ENCODE measurements around the gene SLC10A7. TPM values are rescaled to one million over a fixed set of nuclear protein-coding genes. Genes with fewer than 3 reads are reported as not detected.

The SLC10A7 gene
- total RNA-seq, 2 donors from 2014 or later: 6.0 to 7.5 TPM

GRCh38 chr4:146435962-146436361 lies 85.8 kb downstream of the SLC10A7 start:
- Histone ChIP-seq H3K9me3 (ENCODE audit: control insufficient read depth, low read length) (no peaks in the 10 kb centered on the region), H3K9ac (ENCODE audit: extremely low read depth, low read length, poor library complexity, severe bottlenecking) (no peak overlapping the region), H3K27ac (ENCODE audit: low read depth, low read length) (no peak overlapping the region), H3K36me3 (ENCODE audit: control insufficient read depth, insufficient read depth, low read length) (no peaks in the 10 kb centered on the region), H3K4me3 (ENCODE audit: low read length) (no peak overlapping the region), H3K27me3 (ENCODE audit: control insufficient read depth, insufficient read depth, low read length, poor library complexity, severe bottlenecking) (no peaks in the 10 kb centered on the region), H3K4me1 (ENCODE audit: control insufficient read depth, insufficient read depth, low read length) (no peaks in the 10 kb centered on the region)
- DNase-seq: no peak
- Mint-ChIP-seq H3K4me1 (peaks cover 12% of the 10 kb centered on the region), H3K9me3 (no peaks in the 10 kb centered on the region), H3K36me3 (ENCODE audit: low read depth) (no peaks in the 10 kb centered on the region), H3K27ac (no peak overlapping the region), H3K27me3 (ENCODE audit: insufficient read depth) (no peaks in the 10 kb centered on the region), H3K4me3 (no peak overlapping the region)
- no peak for TF ChIP-seq CTCF (conservative IDR thresholded peaks at IDR 0.05)

- no peak for TF ChIP-seq CTCF (conservative IDR thresholded peaks at IDR 0.05)
- Mint-ChIP-seq H3K27ac (no peak overlapping the region), H3K9me3 (no peaks in the 10 kb centered on the region), H3K36me3 (ENCODE audit: low read depth) (no peaks in the 10 kb centered on the region), H3K4me1 (peaks cover 6% of the 10 kb centered on the region), H3K4me3 (no peak overlapping the region), H3K27me3 (ENCODE audit: insufficient read depth) (peaks cover 2% of the 10 kb centered on the region)
- whole genome bisulfite sequencing, 2 experiments (ENCODE audit: insufficient coverage in 1 of 2, insufficient read length in 1 of 2): 100% methylated on average over 2 of the region's 2 CpGs; no CpG with 5 or more reads in 1 of the 2 experiments
- Histone ChIP-seq H3K9me3 (ENCODE audit: control insufficient read depth, low read length) (no peaks in the 10 kb centered on the region), H3K27me3 (ENCODE audit: control insufficient read depth, insufficient read depth, low read length, poor library complexity, severe bottlenecking) (no peaks in the 10 kb centered on the region), H3K9ac (ENCODE audit: extremely low read depth, low read length, poor library complexity, severe bottlenecking) (no peak overlapping the region), H3K27ac (ENCODE audit: low read depth, low read length) (no peak overlapping the region), H3K36me3 (ENCODE audit: control insufficient read depth, insufficient read depth, low read length) (no peaks in the 10 kb centered on the region), H3K4me1 (ENCODE audit: control insufficient read depth, insufficient read depth, low read length) (no peaks in the 10 kb centered on the region), H3K4me3 (ENCODE audit: low read length) (no peak overlapping the region)
- no peak for DNase-seq
Observed at GRCh38 chr4:146432065-146432464, 89.7 kb downstream of the SLC10A7 start.

GRCh38 chr4:146428298-146428697 lies 93.4 kb downstream of the SLC10A7 start:
- H3K9me3 ChIP-seq (ENCODE audit: control insufficient read depth, low read length): no peaks in the 10 kb centered on the region
- 78 to 95% methylated on average over 1 of the region's 1 CpG for WGBS, 2 experiments (ENCODE audit: insufficient coverage in 1 of 2, insufficient read length in 1 of 2)
- no peaks in the 10 kb centered on the region for H3K9me3 Mint-ChIP-seq
- no peak overlapping the region for H3K27ac ChIP-seq (ENCODE audit: low read depth, low read length)
- no peak for TF ChIP-seq CTCF (conservative IDR thresholded peaks at IDR 0.05)
- no peaks in the 10 kb centered on the region for H3K36me3 ChIP-seq (ENCODE audit: control insufficient read depth, insufficient read depth, low read length)
- no peaks in the 10 kb centered on the region for H3K4me1 ChIP-seq (ENCODE audit: control insufficient read depth, insufficient read depth, low read length)
- no peaks in the 10 kb centered on the region for H3K36me3 Mint-ChIP-seq (ENCODE audit: low read depth)
- peaks cover 11% of the 10 kb centered on the region for H3K4me1 Mint-ChIP-seq
- H3K4me3 ChIP-seq (ENCODE audit: low read length): no peak overlapping the region
- H3K27me3 Mint-ChIP-seq (ENCODE audit: insufficient read depth): peaks cover 5% of the 10 kb centered on the region
- H3K9ac ChIP-seq (ENCODE audit: extremely low read depth, low read length, poor library complexity, severe bottlenecking): no peak overlapping the region
- no peak for DNase-seq
- no peaks in the 10 kb centered on the region for H3K27me3 ChIP-seq (ENCODE audit: control insufficient read depth, insufficient read depth, low read length, poor library complexity, severe bottlenecking)
- H3K4me3 Mint-ChIP-seq: no peak overlapping the region
- H3K27ac Mint-ChIP-seq: no peak overlapping the region

Measured in endodermal cell (in vitro differentiated cells).